CD14-positive monocyte (primary cell): ENCODE measurements around the gene OR2A12. TPM values are rescaled to one million over a fixed set of nuclear protein-coding genes. Genes with fewer than 3 reads are reported as not detected.

ENCODE experiments used
- DNase-seq, 3 donors: peaks; one replicate each; pipeline ENCODE4 v3.0.0-alpha.2; 2011 to 2022
- H2AFZ ChIP-seq: 2 replicates; pipeline ENCODE4 v1.6.0; 2012; ENCODE audit warnings: mild to moderate bottlenecking, low read depth, low read length, inconsistent platforms; ENCODE audit not compliant: insufficient read depth, poor library complexity, severe bottlenecking
- H3K27ac ChIP-seq, 2 donors: 1 replicate in 1 of 2; 2 replicates in 1 of 2; pipeline ENCODE4 v1.5.1; 2012 to 2013; ENCODE audit warnings: low read length in 2 of 2, control low read depth in 1 of 2, inconsistent platforms in 1 of 2, low read depth in 1 of 2, mild to moderate bottlenecking in 1 of 2
- H3K27me3 ChIP-seq, 2 donors: one replicate each; pipeline versions ENCODE4 v1.6.0 to v1.6.1; 2011 to 2013; ENCODE audit warnings: low read length in 2 of 2; ENCODE audit not compliant: control insufficient read depth in 2 of 2, insufficient read depth in 2 of 2
- H3K36me3 ChIP-seq, 2 donors: replicated peaks in 1 of 2; 1 replicate in 1 of 2; 2 replicates in 1 of 2; pipeline versions ENCODE4 v1.5.1 to v1.6.1; 2012 to 2013; ENCODE audit warnings: low read length in 2 of 2, control low read depth in 1 of 2, inconsistent platforms in 1 of 2, mild to moderate bottlenecking in 1 of 2; ENCODE audit not compliant: insufficient read depth in 2 of 2, control insufficient read depth in 1 of 2
- H3K4me1 ChIP-seq, 2 donors: 1 replicate in 1 of 2; 2 replicates in 1 of 2; pipeline versions ENCODE4 v1.5.1 to v1.6.1; 2012 to 2013; ENCODE audit warnings: low read length in 2 of 2, control low read depth in 1 of 2, inconsistent platforms in 1 of 2, mild to moderate bottlenecking in 1 of 2, moderate library complexity in 1 of 2; ENCODE audit not compliant: insufficient read depth in 2 of 2, control insufficient read depth in 1 of 2
- H3K4me2 ChIP-seq: replicated peaks from 2 replicates; pipeline ENCODE3; 2012; ENCODE audit warnings: low read length, moderate library complexity, mild to moderate bottlenecking; ENCODE audit not compliant: poor library complexity, severe bottlenecking; ENCODE audit errors: extremely low read depth
- H3K4me3 ChIP-seq, 3 experiments: fragments of 200-600 bp in 1 of 3; sonication (generic) in 1 of 3; replicated peaks in 1 of 3; 1 replicate in 2 of 3; 2 replicates in 1 of 3; pipeline ENCODE4 v1.5.1; 2011 to 2013; ENCODE audit warnings: low read length in 3 of 3, mild to moderate bottlenecking in 3 of 3, control low read depth in 2 of 3, low read depth in 2 of 3, inconsistent platforms in 1 of 3, moderate library complexity in 1 of 3
- H3K79me2 ChIP-seq: 2 replicates; pipeline ENCODE4 v1.6.0; 2012; ENCODE audit warnings: mild to moderate bottlenecking, control low read depth, inconsistent platforms, low read length, moderate library complexity; ENCODE audit not compliant: insufficient read depth
- H3K9ac ChIP-seq: 2 replicates; pipeline ENCODE4 v1.6.0; 2017; ENCODE audit warnings: low read length, mild to moderate bottlenecking; ENCODE audit not compliant: insufficient read depth, poor library complexity, severe bottlenecking
- H3K9me3 ChIP-seq, 2 donors: replicated peaks in 1 of 2; 1 replicate in 1 of 2; 2 replicates in 1 of 2; pipeline versions ENCODE4 v1.5.1 to v1.6.1; 2012 to 2013; ENCODE audit warnings: low read length in 2 of 2, control low read depth in 1 of 2; ENCODE audit not compliant: control insufficient read depth in 1 of 2, insufficient read depth in 1 of 2
- H4K20me1 ChIP-seq: 2 replicates; pipeline ENCODE4 v1.6.0; 2012; ENCODE audit warnings: mild to moderate bottlenecking, low read length, control low read depth, moderate library complexity; ENCODE audit not compliant: insufficient read depth
- H3K27ac Mint-ChIP-seq, 7 donors: one replicate each; pipeline ENCODE4 v1.8.0; 2020; ENCODE audit warnings: mild to moderate bottlenecking in 7 of 7, mixed read lengths in 7 of 7, moderate library complexity in 6 of 7, inconsistent platforms in 2 of 7
- H3K27me3 Mint-ChIP-seq, 3 donors: one replicate each; pipeline ENCODE4 v1.8.0; 2021 to 2022; ENCODE audit warnings: low read depth in 3 of 3, mild to moderate bottlenecking in 3 of 3, mixed read lengths in 3 of 3, moderate library complexity in 3 of 3, inconsistent platforms in 1 of 3
- H3K36me3 Mint-ChIP-seq, 2 donors: one replicate each; pipeline ENCODE4 v1.8.0; 2020; ENCODE audit warnings: mixed read lengths in 2 of 2, inconsistent platforms in 1 of 2, mild to moderate bottlenecking in 1 of 2
- H3K4me1 Mint-ChIP-seq: one replicate; pipeline ENCODE4 v1.8.0; 2020; ENCODE audit warnings: mild to moderate bottlenecking, mixed read lengths
- H3K4me3 Mint-ChIP-seq, 2 donors: one replicate each; pipeline ENCODE4 v1.8.0; 2020; ENCODE audit warnings: mild to moderate bottlenecking in 2 of 2, mixed read lengths in 2 of 2, moderate library complexity in 1 of 2
- H3K9me3 Mint-ChIP-seq, 7 donors: one replicate each; pipeline ENCODE4 v1.8.0; 2020 to 2022; ENCODE audit warnings: mixed read lengths in 7 of 7, mild to moderate bottlenecking in 6 of 7, moderate library complexity in 6 of 7, inconsistent platforms in 2 of 7
- WGBS: methylation state at CpG from one replicate; pipeline ENCODE4 v1.1.5; 2013; ENCODE audit warnings: missing lambda C conversion rate; ENCODE audit not compliant: insufficient coverage; 5-methylcytosine and 5-hydroxymethylcytosine counted together
- intact Hi-C, 2 donors: fragments of 100-400 bp; cut with micrococcal nuclease; formaldehyde crosslinking; loops; one replicate each; pipeline versions ENCODE4 v1.15.0 to v1.15.1; 2023
- polyA plus RNA-seq, 3 donors: library from polyadenylated mRNA; depleted of rRNA in 1 of 3; unstranded in 2 of 3; stranded (reverse) in 1 of 3; fragments of 300-500 nt in 2 of 3; fragments of >200 nt in 1 of 3; fragmentation: Illumina TruSeq in 2 of 3; gene quantifications; 1 replicate in 2 of 3; 2 replicates in 1 of 3; pipeline ENCODE4 v1.2.3, GENCODE V29; 2012 to 2021
- TF ChIP-seq, protein P1 (sequence below): fragments of 200-600 bp; IDR thresholded peaks from one replicate; pipeline ENCODE4 v1.8.0; 2022; ENCODE audit warnings: antibody characterized with exemption, mild to moderate bottlenecking

OR2A12 gene
- polyA plus RNA-seq, 3 donors: not detected

- Histone ChIP-seq H3K9me3 (peaks cover 0 to 7% of the 10 kb centered on the region in 2 donors), H2AFZ (no peak overlapping the region), H3K4me2 (no peak overlapping the region), H3K4me3 (no peak overlapping the region), H3K27ac (no peak overlapping the region), H3K9ac (no peak overlapping the region), H3K27me3 (no peaks in the 10 kb centered on the region), H3K79me2 (no peaks in the 10 kb centered on the region), H3K4me1 (no peaks in the 10 kb centered on the region), H4K20me1 (no peaks in the 10 kb centered on the region), H3K36me3 (no peaks in the 10 kb centered on the region)
- H3K27ac Mint-ChIP-seq: no peak overlapping the region
- peaks cover 0 to 6% (median 0%) of the 10 kb centered on the region in 7 donors for H3K9me3 Mint-ChIP-seq
- TF ChIP-seq, protein P1, sequence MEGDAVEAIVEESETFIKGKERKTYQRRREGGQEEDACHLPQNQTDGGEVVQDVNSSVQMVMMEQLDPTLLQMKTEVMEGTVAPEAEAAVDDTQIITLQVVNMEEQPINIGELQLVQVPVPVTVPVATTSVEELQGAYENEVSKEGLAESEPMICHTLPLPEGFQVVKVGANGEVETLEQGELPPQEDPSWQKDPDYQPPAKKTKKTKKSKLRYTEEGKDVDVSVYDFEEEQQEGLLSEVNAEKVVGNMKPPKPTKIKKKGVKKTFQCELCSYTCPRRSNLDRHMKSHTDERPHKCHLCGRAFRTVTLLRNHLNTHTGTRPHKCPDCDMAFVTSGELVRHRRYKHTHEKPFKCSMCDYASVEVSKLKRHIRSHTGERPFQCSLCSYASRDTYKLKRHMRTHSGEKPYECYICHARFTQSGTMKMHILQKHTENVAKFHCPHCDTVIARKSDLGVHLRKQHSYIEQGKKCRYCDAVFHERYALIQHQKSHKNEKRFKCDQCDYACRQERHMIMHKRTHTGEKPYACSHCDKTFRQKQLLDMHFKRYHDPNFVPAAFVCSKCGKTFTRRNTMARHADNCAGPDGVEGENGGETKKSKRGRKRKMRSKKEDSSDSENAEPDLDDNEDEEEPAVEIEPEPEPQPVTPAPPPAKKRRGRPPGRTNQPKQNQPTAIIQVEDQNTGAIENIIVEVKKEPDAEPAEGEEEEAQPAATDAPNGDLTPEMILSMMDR: no peak
- DNase-seq: no peak
- no peak overlapping the region for H3K4me3 Mint-ChIP-seq
- no peaks in the 10 kb centered on the region for H3K36me3 Mint-ChIP-seq
- H3K27me3 Mint-ChIP-seq: peaks cover 0 to 2% (median 0%) of the 10 kb centered on the region in 3 donors
- intact Hi-C loops: no loop called here
- H3K4me1 Mint-ChIP-seq: no peaks in the 10 kb centered on the region
These were observed 12.7 kb downstream of the OR2A12 start for GRCh38 chr7:144098776-144099175.

GRCh38 chr7:144100607-144101006 is 14.5 kb downstream of the OR2A12 start:
- Histone ChIP-seq H3K27ac (no peak overlapping the region), H3K27me3 (no peaks in the 10 kb centered on the region), H3K9ac (no peak overlapping the region), H3K36me3 (no peaks in the 10 kb centered on the region), H3K4me1 (no peaks in the 10 kb centered on the region), H3K4me2 (no peak overlapping the region), H4K20me1 (no peaks in the 10 kb centered on the region), H3K9me3 (peaks cover 0 to 1% of the 10 kb centered on the region in 2 donors), H3K79me2 (no peaks in the 10 kb centered on the region), H2AFZ (no peak overlapping the region), H3K4me3 (no peak overlapping the region)
- no peak overlapping the region for H3K27ac Mint-ChIP-seq
- H3K4me1 Mint-ChIP-seq: no peaks in the 10 kb centered on the region
- peaks cover 0 to 2% (median 0%) of the 10 kb centered on the region in 3 donors for H3K27me3 Mint-ChIP-seq
- no peak for DNase-seq
- H3K9me3 Mint-ChIP-seq: peaks cover 0 to 4% (median 0%) of the 10 kb centered on the region in 7 donors
- TF ChIP-seq, protein P1: no peak
- WGBS: no CpG with 5 or more reads among the region's 3 CpGs
- H3K36me3 Mint-ChIP-seq: no peaks in the 10 kb centered on the region
- no peak overlapping the region for H3K4me3 Mint-ChIP-seq
- intact Hi-C loops: no loop called here
